HEK293 (cell line): ENCODE results near the gene ADK.

Experiments
- CTCF ChIA-PET: fragments of 350-600 bp; formaldehyde crosslinking; extraction: SDS; loops from one replicate; lab custom pipeline; 2021; ENCODE audit warnings: antibody characterized with exemption; lab: Yijun Ruan, JAX
- POLR2A ChIA-PET: fragments of 300-600 bp; formaldehyde crosslinking; extraction: SDS; loops from one replicate; lab custom pipeline; 2020; ENCODE audit warnings: antibody characterized with exemption, inconsistent platforms; lab: Yijun Ruan, JAX
- H3K27ac ChIP-seq: fragments of 200-500 bp; sonication (Bioruptor generic); 2 replicates; pipeline ENCODE4 v1.5.1; 2014; ENCODE audit warnings: low read depth, low read length, control low read depth, inconsistent platforms; ENCODE audit errors: extremely low read depth
- H3K36me3 ChIP-seq, 2 experiments: fragments of 200-500 bp in 1 of 2; sonication (Bioruptor generic) in 1 of 2; 1 replicate in 1 of 2; 2 replicates in 1 of 2; pipeline ENCODE4 v1.5.1; 2014 to 2017; ENCODE audit warnings: inconsistent platforms in 2 of 2, low read length in 2 of 2; ENCODE audit not compliant: control insufficient read depth in 2 of 2, insufficient read depth in 1 of 2
- H3K4me1 ChIP-seq: fragments of 200-500 bp; sonication (Bioruptor generic); 2 replicates; pipeline ENCODE4 v1.5.1; 2014; ENCODE audit warnings: mild to moderate bottlenecking, low read length, inconsistent platforms; ENCODE audit not compliant: control insufficient read depth, insufficient read depth
- H3K4me3 ChIP-seq: 2 replicates; pipeline ENCODE4 v1.5.1; 2011; ENCODE audit warnings: low read depth, mild to moderate bottlenecking, control low read depth, low read length, moderate library complexity
- H3K9me3 ChIP-seq: fragments of 200-500 bp; sonication (Bioruptor generic); 2 replicates; pipeline ENCODE4 v1.5.1; 2014; ENCODE audit warnings: low read depth, low read length, inconsistent platforms; ENCODE audit not compliant: control insufficient read depth, insufficient read depth
- ATF2 ChIP-seq: fragments of 450-650 bp; formaldehyde crosslinking; IDR thresholded peaks from 2 replicates; pipeline ENCODE4 v1.5.1; 2016; ENCODE audit warnings: missing biosample characterization, missing genetic modification characterization, low read depth
- ELK4 ChIP-seq: IDR thresholded peaks from 2 replicates; pipeline ENCODE4 v1.6.1; 2011; ENCODE audit warnings: mild to moderate bottlenecking, low read depth, low read length, borderline replicate concordance
- GFI1B ChIP-seq: fragments of 450-650 bp; formaldehyde crosslinking; IDR thresholded peaks from 2 replicates; pipeline ENCODE4 v1.5.1; 2016; ENCODE audit warnings: missing biosample characterization, missing genetic modification characterization
- GLI2 ChIP-seq: fragments of 450-650 bp; formaldehyde crosslinking; IDR thresholded peaks from 2 replicates; pipeline ENCODE4; 2017; ENCODE audit warnings: missing biosample characterization, missing genetic modification characterization, low read depth, borderline replicate concordance
- KLF10 ChIP-seq: fragments of 450-650 bp; IDR thresholded peaks from 2 replicates; pipeline ENCODE4 v1.5.1; 2018; ENCODE audit warnings: missing biosample characterization, mild to moderate bottlenecking, missing genetic modification characterization
- KLF8 ChIP-seq: fragments of 450-650 bp; formaldehyde crosslinking; IDR thresholded peaks from 2 replicates; pipeline ENCODE4 v1.5.1; 2016; ENCODE audit warnings: missing biosample characterization, missing genetic modification characterization
- MEIS1 ChIP-seq: sonication (generic); formaldehyde crosslinking; IDR thresholded peaks from 2 replicates; pipeline ENCODE4 v1.8.1; 2022; ENCODE audit warnings: missing genetic modification reagents, mild to moderate bottlenecking, borderline replicate concordance
- PRDM1 ChIP-seq: fragments of 450-650 bp; formaldehyde crosslinking; IDR thresholded peaks from 2 replicates; pipeline ENCODE4; 2016; ENCODE audit warnings: missing biosample characterization, missing genetic modification characterization
- PRDM4 ChIP-seq: fragments of 450-650 bp; formaldehyde crosslinking; IDR thresholded peaks from 2 replicates; pipeline ENCODE4 v1.5.1; 2017; ENCODE audit warnings: missing biosample characterization, missing genetic modification characterization
- ZBTB17 ChIP-seq: fragments of 450-650 bp; formaldehyde crosslinking; IDR thresholded peaks from 2 replicates; pipeline ENCODE4 v1.5.1; 2016; ENCODE audit warnings: missing biosample characterization, missing genetic modification characterization
- ZBTB26 ChIP-seq: fragments of 450-650 bp; formaldehyde crosslinking; optimal IDR thresholded peaks from 2 replicates; pipeline ENCODE3; 2016; ENCODE audit warnings: missing biosample characterization, mild to moderate bottlenecking, missing genetic modification characterization
- ZNF138 ChIP-seq: fragments of 450-650 bp; formaldehyde crosslinking; IDR thresholded peaks from 2 replicates; pipeline ENCODE4 v1.5.1; 2016; ENCODE audit warnings: missing biosample characterization, missing genetic modification characterization, borderline replicate concordance
- ZNF174 ChIP-seq: fragments of 450-650 bp; formaldehyde crosslinking; IDR thresholded peaks from 2 replicates; pipeline ENCODE4 v1.5.0; 2017; ENCODE audit warnings: missing biosample characterization, mild to moderate bottlenecking, missing genetic modification characterization
- ZNF23 ChIP-seq: fragments of 450-650 bp; formaldehyde crosslinking; IDR thresholded peaks from 2 replicates; pipeline ENCODE4 v1.5.1; 2016; ENCODE audit warnings: missing biosample characterization, missing genetic modification characterization, borderline replicate concordance
- ZNF350 ChIP-seq: fragments of 450-650 bp; formaldehyde crosslinking; IDR thresholded peaks from 2 replicates; pipeline ENCODE4 v1.5.0; 2017; ENCODE audit warnings: missing biosample characterization, mild to moderate bottlenecking, missing genetic modification characterization
- ZNF48 ChIP-seq: fragments of 450-650 bp; formaldehyde crosslinking; IDR thresholded peaks from 2 replicates; pipeline ENCODE4 v1.5.1; 2016; ENCODE audit warnings: missing biosample characterization, missing genetic modification characterization
- ZNF488 ChIP-seq: fragments of 450-650 bp; formaldehyde crosslinking; IDR thresholded peaks from 2 replicates; pipeline ENCODE4 v1.5.1; 2016; ENCODE audit warnings: missing biosample characterization, missing genetic modification characterization
- ZNF501 ChIP-seq: fragments of 450-650 bp; formaldehyde crosslinking; IDR thresholded peaks from 2 replicates; pipeline ENCODE4 v1.5.1; 2016; ENCODE audit warnings: missing biosample characterization, missing genetic modification characterization
- ZNF529 ChIP-seq: fragments of 450-650 bp; formaldehyde crosslinking; IDR thresholded peaks from 2 replicates; pipeline ENCODE4 v1.5.1; 2017; ENCODE audit warnings: missing genetic modification characterization, missing biosample characterization; ENCODE audit not compliant: insufficient replicate concordance
- ZNF768 ChIP-seq: fragments of 450-650 bp; formaldehyde crosslinking; IDR thresholded peaks from 2 replicates; pipeline ENCODE4 v1.5.1; 2018; ENCODE audit warnings: missing biosample characterization, mild to moderate bottlenecking, missing genetic modification characterization
- ZNF785 ChIP-seq: fragments of 450-650 bp; formaldehyde crosslinking; IDR thresholded peaks from 2 replicates; pipeline ENCODE4 v1.5.1; 2016; ENCODE audit warnings: missing biosample characterization, missing genetic modification characterization
- ZNF837 ChIP-seq: fragments of 450-650 bp; formaldehyde crosslinking; IDR thresholded peaks from 2 replicates; pipeline ENCODE4 v1.5.1; 2016; ENCODE audit warnings: missing biosample characterization, missing genetic modification characterization
- ZSCAN4 ChIP-seq: fragments of 450-650 bp; formaldehyde crosslinking; IDR thresholded peaks from 2 replicates; pipeline ENCODE4 v1.5.1; 2017; ENCODE audit warnings: missing biosample characterization, missing genetic modification characterization

ADK gene

GRCh38 chr10:74289188-74289587 is 138.2 kb downstream of the ADK start:
- TF ChIP-seq ZNF837 (tag by site-specific recombination) (no peak), ZNF529 (tag by site-specific recombination) (no peak), ZBTB17 (tag by site-specific recombination) (peak; percentile 49; the same call in 1 of the 2 replicates)
- Histone ChIP-seq H3K27ac (no peak overlapping the region), H3K4me3 (no peak overlapping the region), H3K4me1 (peaks cover 11% of the 10 kb centered on the region), H3K36me3 (no peaks in the 10 kb centered on the region), H3K9me3 (no peaks in the 10 kb centered on the region)
- ChIA-PET POLR2A (no interaction called here), CTCF (interaction anchor here (0.7 kb wide), 1 partner anchor 57 kb away, joined by 4 read pairs; no protein-coding TSS in a partner anchor)

GRCh38 chr10:74289951-74290350 is 138.9 kb downstream of the ADK start:
- ChIA-PET POLR2A (interaction anchor here (0.6 kb wide), 1 partner anchor 719 kb away, joined by 7 read pairs; no protein-coding TSS in a partner anchor), CTCF (no interaction called here)
- peaks cover 11% of the 10 kb centered on the region for H3K4me1 ChIP-seq
- no peaks in the 10 kb centered on the region for H3K9me3 ChIP-seq
- no peak overlapping the region for H3K27ac ChIP-seq
- H3K4me3 ChIP-seq, result no peak overlapping the region
- no peaks in the 10 kb centered on the region for H3K36me3 ChIP-seq
- TF ChIP-seq ZNF350 (tag by site-specific recombination), result no peak
- TF ChIP-seq ZNF501 (tag by site-specific recombination), result no peak
- TF ChIP-seq GFI1B (tag by site-specific recombination), result no peak

GRCh38 chr10:74290708-74291107 is 139.7 kb downstream of the ADK start:
- H3K36me3 ChIP-seq, result no peaks in the 10 kb centered on the region
- no peaks in the 10 kb centered on the region for H3K9me3 ChIP-seq
- CTCF ChIA-PET, result interaction anchor here (0.6 to 0.9 kb wide), 2 partner anchors 13 to 15 kb away, joined by 3 to 5 read pairs; no protein-coding TSS in a partner anchor
- POLR2A ChIA-PET, result no interaction called here
- H3K4me1 ChIP-seq, result peaks cover 11% of the 10 kb centered on the region
- no peak overlapping the region for H3K27ac ChIP-seq
- H3K4me3 ChIP-seq, result no peak overlapping the region
- TF ChIP-seq ATF2 (no peak), ZNF488 (no peak), GLI2 (no peak), KLF8 (no peak), MEIS1 (CRISPR knock-in tag) (no peak), ZNF768 (tag by site-specific recombination) (no peak), ZBTB17 (tag by site-specific recombination) (no peak), ZBTB26 (tag by site-specific recombination) (no peak), ZNF785 (tag by site-specific recombination) (no peak), ZNF174 (no peak), KLF10 (tag by site-specific recombination) (no peak), ZSCAN4 (tag by site-specific recombination) (no peak), PRDM1 (tag by site-specific recombination) (no peak), ZNF48 (no peak), ELK4 (no peak), ZNF138 (tag by site-specific recombination) (no peak), ZNF23 (tag by site-specific recombination) (no peak), PRDM4 (tag by site-specific recombination) (no peak)
